Panc1 (cell line): ENCODE results near the gene VMO1. TPM values are rescaled to one million over a fixed set of nuclear protein-coding genes. Genes with fewer than 3 reads are reported as not detected.

ENCODE experiments used
- ATAC-seq: fragments of 200-7000 bp; cut with Tn5 transposase; 2 replicates; pipeline ENCODE4 v1.9.1; 2020; ENCODE audit warnings: mild to moderate bottlenecking, moderate library complexity
- BruUV-seq: library from RNA; stranded (reverse); fragments of 400-500 nt; replicated peaks from 2 replicates; lab custom pipeline; 2021; lab: Mats Ljungman, UMichigan
- CTCF ChIA-PET: fragments of 300-600 bp; sonication (Branson Sonifier 250); formaldehyde crosslinking; loops from one replicate; lab custom pipeline; 2022; ENCODE audit warnings: antibody characterized with exemption; lab: Charles Lee
- POLR2A ChIA-PET: fragments of 300-600 bp; sonication (Branson Sonifier 250); formaldehyde crosslinking; loops from one replicate; lab custom pipeline; 2022; ENCODE audit warnings: antibody characterized with exemption; lab: Charles Lee
- DNase-seq: peaks from one replicate; pipeline ENCODE4 v3.0.0-alpha.2; 2010; ENCODE audit warnings: low read depth, low spot score
- H3K27ac ChIP-seq: 2 replicates; pipeline ENCODE4 v1.5.1; 2011; ENCODE audit warnings: mild to moderate bottlenecking, low read length, inconsistent platforms
- H3K27me3 ChIP-seq: fragments of 200-500 bp; sonication (Bioruptor generic); 2 replicates; pipeline ENCODE4 v1.6.0; 2014; ENCODE audit warnings: low read length, inconsistent platforms; ENCODE audit not compliant: control insufficient read depth, insufficient read depth
- H3K36me3 ChIP-seq: fragments of 200-500 bp; sonication (Bioruptor generic); 2 replicates; pipeline ENCODE4 v1.5.1; 2014; ENCODE audit warnings: inconsistent platforms, mild to moderate bottlenecking, low read length, moderate library complexity; ENCODE audit not compliant: control insufficient read depth, insufficient read depth
- H3K4me1 ChIP-seq: 2 replicates; pipeline ENCODE4 v1.5.1; 2011; ENCODE audit warnings: inconsistent platforms, mild to moderate bottlenecking, low read length, moderate library complexity; ENCODE audit not compliant: control insufficient read depth, insufficient read depth
- H3K4me3 ChIP-seq, 2 experiments: 2 replicates each; pipeline ENCODE4 v1.5.1; 2011 to 2012; ENCODE audit warnings: low read depth in 2 of 2, low read length in 2 of 2, mild to moderate bottlenecking in 2 of 2, inconsistent platforms in 1 of 2, moderate library complexity in 1 of 2
- H3K9me3 ChIP-seq: fragments of 200-500 bp; sonication (Bioruptor generic); 2 replicates; pipeline ENCODE4 v1.5.1; 2014; ENCODE audit warnings: low read depth, mild to moderate bottlenecking, inconsistent platforms, low read length, moderate library complexity; ENCODE audit not compliant: control insufficient read depth, insufficient read depth
- POLR2AphosphoS5 ChIP-seq: IDR thresholded peaks from 2 replicates; pipeline ENCODE4 v1.6.1; 2012; ENCODE audit warnings: mild to moderate bottlenecking, low read depth, low read length, moderate library complexity
- SIN3A ChIP-seq: IDR thresholded peaks from 2 replicates; pipeline ENCODE4 v1.6.1; 2012; ENCODE audit warnings: low read depth, mild to moderate bottlenecking, low read length, moderate library complexity, borderline replicate concordance; ENCODE audit not compliant: insufficient read depth
- TCF7L2 ChIP-seq: IDR thresholded peaks from 2 replicates; pipeline ENCODE4 v1.6.1; 2011; ENCODE audit warnings: mild to moderate bottlenecking, low read depth, low read length, inconsistent platforms
- in situ Hi-C: cut with HindIII; loops from 2 replicates; pipeline ENCODE4 v1.10.0; 2016; ENCODE audit warnings: low sequenced_read_pairs, low pct_unique_long_range_greater_than_20kb
- intact Hi-C: fragments of 100-400 bp; cut with micrococcal nuclease; formaldehyde crosslinking; loops from one replicate; pipeline ENCODE4 v1.10.0; 2022; ENCODE audit not compliant: unreplicated experiment
- total RNA-seq: library from RNA; stranded (reverse); gene quantifications from one replicate; pipeline ENCODE4 v1.2.1, GENCODE V29; 2021; ENCODE audit not compliant: unreplicated experiment
- TF ChIP-seq, protein P1 (sequence below), 2 experiments: IDR thresholded peaks; 2 replicates each; pipeline ENCODE4 v1.6.1; 2011 to 2012; ENCODE audit warnings: low read depth in 2 of 2, control low read depth in 1 of 2, low read length in 1 of 2, mild to moderate bottlenecking in 1 of 2, moderate library complexity in 1 of 2; ENCODE audit not compliant: insufficient read depth in 1 of 2
- TF ChIP-seq, protein P2 (sequence below): fragments of 450-650 bp; IDR thresholded peaks from 2 replicates; pipeline ENCODE4 v1.5.1; 2017; ENCODE audit warnings: mild to moderate bottlenecking

Gene VMO1
- total RNA-seq, 1 experiment from 2014 or later: 0.49 TPM

DNA sequence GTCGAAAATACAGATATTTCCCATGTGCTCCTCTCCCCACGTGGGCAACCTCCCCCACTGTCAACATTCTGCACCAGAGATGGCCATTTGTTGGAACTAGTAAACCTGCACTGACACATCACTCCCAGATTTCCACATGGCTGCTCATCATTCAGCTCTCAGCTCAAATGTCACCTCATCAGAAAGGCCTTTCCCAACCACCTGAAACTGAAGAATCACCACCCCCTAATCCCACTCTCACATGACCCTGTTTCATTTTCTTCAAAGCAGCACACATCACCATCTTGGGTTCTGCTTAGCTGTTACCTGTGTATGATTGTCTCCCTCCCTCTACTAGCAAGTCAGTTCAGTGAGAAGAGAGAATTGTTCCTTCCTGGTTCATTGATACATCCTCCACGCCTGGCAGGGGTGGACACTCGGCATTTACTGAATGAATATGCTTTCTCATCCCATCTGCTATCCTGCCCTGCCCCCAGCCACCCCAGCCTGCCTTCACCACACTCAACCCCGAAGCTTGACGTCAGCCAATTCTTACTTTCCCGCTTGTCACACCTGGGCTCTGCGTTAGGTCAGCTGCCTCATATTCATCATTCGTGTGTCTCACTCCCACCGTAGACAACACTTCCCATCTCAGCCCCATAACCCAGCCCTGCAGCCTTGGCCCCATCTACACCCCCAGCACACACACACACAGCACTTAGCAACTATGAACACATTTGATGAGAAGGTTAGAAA, 14.5 kb upstream of the VMO1 start:
- DNase-seq: no peak
- in situ Hi-C loops (no loop called here), intact Hi-C loops (no loop called here)
- Histone ChIP-seq H3K4me3 (no peak overlapping the region), H3K27me3 (no peaks in the 10 kb centered on the region), H3K36me3 (no peaks in the 10 kb centered on the region; the same call in none of the 2 replicates), H3K4me1 (no peaks in the 10 kb centered on the region), H3K9me3 (no peaks in the 10 kb centered on the region), H3K27ac (no peak overlapping the region)
- no TSS peak for BruUV-seq
- ATAC-seq: no peak
- POLR2A ChIA-PET: no interaction called here
- CTCF ChIA-PET: interaction anchor here (0.7 kb wide), 1 partner anchor 45 kb away, joined by 4 read pairs; no protein-coding TSS in a partner anchor
- TF ChIP-seq TCF7L2: no peak
- TF ChIP-seq SIN3A: no peak

DNA sequence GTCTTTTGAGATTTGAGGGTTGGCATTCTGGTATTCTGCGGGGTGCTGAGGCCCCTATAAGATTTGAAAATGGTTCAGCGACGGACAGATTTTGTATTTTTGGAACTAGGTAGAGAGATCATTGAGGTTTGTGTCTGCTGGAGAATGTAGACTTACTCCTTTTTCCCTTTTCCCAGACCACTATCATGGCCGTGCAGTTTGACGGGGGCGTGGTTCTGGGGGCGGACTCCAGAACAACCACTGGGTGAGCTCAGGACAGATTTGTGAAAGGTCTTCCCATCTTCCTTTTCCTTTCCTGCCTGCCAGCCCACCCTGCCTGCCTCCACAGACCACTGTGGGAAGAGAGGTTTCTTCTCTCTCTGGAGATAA, 10.4 kb upstream of the VMO1 start:
- TF ChIP-seq SIN3A (no peak), TCF7L2 (no peak), POLR2AphosphoS5 (no peak)
- TF ChIP-seq, protein P1, sequence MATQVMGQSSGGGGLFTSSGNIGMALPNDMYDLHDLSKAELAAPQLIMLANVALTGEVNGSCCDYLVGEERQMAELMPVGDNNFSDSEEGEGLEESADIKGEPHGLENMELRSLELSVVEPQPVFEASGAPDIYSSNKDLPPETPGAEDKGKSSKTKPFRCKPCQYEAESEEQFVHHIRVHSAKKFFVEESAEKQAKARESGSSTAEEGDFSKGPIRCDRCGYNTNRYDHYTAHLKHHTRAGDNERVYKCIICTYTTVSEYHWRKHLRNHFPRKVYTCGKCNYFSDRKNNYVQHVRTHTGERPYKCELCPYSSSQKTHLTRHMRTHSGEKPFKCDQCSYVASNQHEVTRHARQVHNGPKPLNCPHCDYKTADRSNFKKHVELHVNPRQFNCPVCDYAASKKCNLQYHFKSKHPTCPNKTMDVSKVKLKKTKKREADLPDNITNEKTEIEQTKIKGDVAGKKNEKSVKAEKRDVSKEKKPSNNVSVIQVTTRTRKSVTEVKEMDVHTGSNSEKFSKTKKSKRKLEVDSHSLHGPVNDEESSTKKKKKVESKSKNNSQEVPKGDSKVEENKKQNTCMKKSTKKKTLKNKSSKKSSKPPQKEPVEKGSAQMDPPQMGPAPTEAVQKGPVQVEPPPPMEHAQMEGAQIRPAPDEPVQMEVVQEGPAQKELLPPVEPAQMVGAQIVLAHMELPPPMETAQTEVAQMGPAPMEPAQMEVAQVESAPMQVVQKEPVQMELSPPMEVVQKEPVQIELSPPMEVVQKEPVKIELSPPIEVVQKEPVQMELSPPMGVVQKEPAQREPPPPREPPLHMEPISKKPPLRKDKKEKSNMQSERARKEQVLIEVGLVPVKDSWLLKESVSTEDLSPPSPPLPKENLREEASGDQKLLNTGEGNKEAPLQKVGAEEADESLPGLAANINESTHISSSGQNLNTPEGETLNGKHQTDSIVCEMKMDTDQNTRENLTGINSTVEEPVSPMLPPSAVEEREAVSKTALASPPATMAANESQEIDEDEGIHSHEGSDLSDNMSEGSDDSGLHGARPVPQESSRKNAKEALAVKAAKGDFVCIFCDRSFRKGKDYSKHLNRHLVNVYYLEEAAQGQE (IDR thresholded peaks at IDR 0.05; ENCODE audit: insufficient read depth in 1 of 2, low read depth in 2 of 2, low read length in 1 of 2): no peak
- TF ChIP-seq, protein P2, sequence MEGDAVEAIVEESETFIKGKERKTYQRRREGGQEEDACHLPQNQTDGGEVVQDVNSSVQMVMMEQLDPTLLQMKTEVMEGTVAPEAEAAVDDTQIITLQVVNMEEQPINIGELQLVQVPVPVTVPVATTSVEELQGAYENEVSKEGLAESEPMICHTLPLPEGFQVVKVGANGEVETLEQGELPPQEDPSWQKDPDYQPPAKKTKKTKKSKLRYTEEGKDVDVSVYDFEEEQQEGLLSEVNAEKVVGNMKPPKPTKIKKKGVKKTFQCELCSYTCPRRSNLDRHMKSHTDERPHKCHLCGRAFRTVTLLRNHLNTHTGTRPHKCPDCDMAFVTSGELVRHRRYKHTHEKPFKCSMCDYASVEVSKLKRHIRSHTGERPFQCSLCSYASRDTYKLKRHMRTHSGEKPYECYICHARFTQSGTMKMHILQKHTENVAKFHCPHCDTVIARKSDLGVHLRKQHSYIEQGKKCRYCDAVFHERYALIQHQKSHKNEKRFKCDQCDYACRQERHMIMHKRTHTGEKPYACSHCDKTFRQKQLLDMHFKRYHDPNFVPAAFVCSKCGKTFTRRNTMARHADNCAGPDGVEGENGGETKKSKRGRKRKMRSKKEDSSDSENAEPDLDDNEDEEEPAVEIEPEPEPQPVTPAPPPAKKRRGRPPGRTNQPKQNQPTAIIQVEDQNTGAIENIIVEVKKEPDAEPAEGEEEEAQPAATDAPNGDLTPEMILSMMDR: no peak
- in situ Hi-C loops (no loop called here), intact Hi-C loops (no loop called here)
- ATAC-seq: peak; percentile 83
- BruUV-seq: TSS peak; percentile 97
- CTCF ChIA-PET: interaction anchor here (0.5 to 1.3 kb wide), 2 partner anchors 9 to 84 kb away, joined by 3 to 5 read pairs; no protein-coding TSS in a partner anchor
- Histone ChIP-seq H3K27me3 (no peaks in the 10 kb centered on the region), H3K27ac (peak overlapping the region; percentile 94), H3K9me3 (no peaks in the 10 kb centered on the region), H3K4me1 (no peaks in the 10 kb centered on the region), H3K36me3 (no peaks in the 10 kb centered on the region; the same call in none of the 2 replicates), H3K4me3 (peak overlapping the region; percentile 97 to 100)
- DNase-seq: no peak
- POLR2A ChIA-PET: interaction anchor here (0.5 to 0.7 kb wide), 2 partner anchors 19 to 49 kb away, joined by 4 to 8 read pairs; no protein-coding TSS in a partner anchor

DNA sequence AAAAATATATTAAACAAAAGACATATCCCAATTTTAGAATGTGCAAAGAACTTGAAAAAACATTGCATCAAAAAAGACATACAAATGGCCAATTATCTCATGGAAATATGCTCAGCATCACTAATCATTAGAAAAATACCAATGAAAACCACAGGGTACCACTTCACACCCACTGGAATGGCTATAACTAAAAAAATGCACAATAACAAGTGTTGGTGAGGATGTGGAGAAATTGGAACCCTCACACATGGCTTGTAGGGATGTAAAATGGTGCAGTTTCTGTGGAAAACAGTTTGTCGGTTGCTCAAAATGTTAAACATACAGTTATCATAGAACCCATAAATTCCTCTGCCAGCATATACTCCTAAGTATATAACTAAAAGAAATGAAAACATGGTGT, 9.0 kb upstream of the VMO1 start:
- peak overlapping the region; percentile 20; the same call in 1 of the 2 replicates for H3K27ac ChIP-seq
- no peak for ATAC-seq
- no peaks in the 10 kb centered on the region for H3K27me3 ChIP-seq
- H3K4me3 ChIP-seq: peak overlapping the region in 1 of 2 experiments; percentile 100; a peak in 2 of 4 replicates
- intact Hi-C loops: no loop called here
- H3K9me3 ChIP-seq: no peaks in the 10 kb centered on the region
- ChIA-PET POLR2A (no interaction called here), CTCF (no interaction called here)
- no peak for DNase-seq
- in situ Hi-C loops: no loop called here
- TF ChIP-seq TCF7L2: no peak
- TF ChIP-seq, protein P2: no peak
- TF ChIP-seq, protein P1 (IDR thresholded peaks at IDR 0.05; ENCODE audit: insufficient read depth in 1 of 2, low read depth in 2 of 2, low read length in 1 of 2): no peak
- no peak for TF ChIP-seq SIN3A
- TF ChIP-seq POLR2AphosphoS5: no peak
- no TSS peak for BruUV-seq
- H3K36me3 ChIP-seq: no peaks in the 10 kb centered on the region; the same call in none of the 2 replicates
- H3K4me1 ChIP-seq: no peaks in the 10 kb centered on the region
